Uterus (tissue), 4 donors: ENCODE results near the gene L2HGDH. TPM values are rescaled to one million over a fixed set of nuclear protein-coding genes. Genes with fewer than 3 reads are reported as not detected.

Experiments
- DNase-seq, 2 donors: peaks; one replicate each; pipeline ENCODE4 v3.0.0-alpha.2; 2019 to 2020
- H3K27ac ChIP-seq, 2 donors: fragments of 200-600 bp; sonication (generic); 1 replicate in 1 of 2; 2 replicates in 1 of 2; pipeline ENCODE4 v1.5.1; 2016 to 2018
- H3K27me3 ChIP-seq, 2 donors: fragments of 200-600 bp; sonication (generic); one replicate each; pipeline ENCODE4 v1.5.1; 2018 to 2019; ENCODE audit warnings: control low read depth in 1 of 2
- H3K36me3 ChIP-seq, 2 donors: fragments of 200-600 bp; sonication (generic); one replicate each; pipeline ENCODE4 v1.5.1; 2019; ENCODE audit warnings: control low read depth in 1 of 2
- H3K4me1 ChIP-seq, 2 donors: fragments of 200-600 bp; sonication (generic); one replicate each; pipeline ENCODE4 v1.5.1; 2018 to 2019; ENCODE audit warnings: control low read depth in 1 of 2
- H3K4me3 ChIP-seq, 2 donors: fragments of 200-600 bp; sonication (generic); 1 replicate in 1 of 2; 2 replicates in 1 of 2; pipeline ENCODE4 v1.5.1; 2018 to 2019; ENCODE audit warnings: mild to moderate bottlenecking in 1 of 2
- H3K9me3 ChIP-seq, 2 donors: fragments of 200-600 bp; sonication (generic); one replicate each; pipeline ENCODE4 v1.5.1; 2019; ENCODE audit warnings: control low read depth in 1 of 2
- POLR2A ChIP-seq, 2 donors: fragments of 450-650 bp; IDR thresholded peaks; one replicate each; pipeline ENCODE4 v1.6.1; 2016; ENCODE audit warnings: antibody characterized with exemption in 2 of 2, mild to moderate bottlenecking in 1 of 2, moderate library complexity in 1 of 2
- intact Hi-C: fragments of 100-400 bp; cut with DNase I; formaldehyde crosslinking; loops from one replicate; pipeline ENCODE4 v1.15.1; 2023; ENCODE audit warnings: low total_unique reads
- total RNA-seq, 4 donors: library from RNA; depleted of rRNA in 3 of 4; stranded (reverse); fragments of >200 nt in 3 of 4; gene quantifications; one replicate each; pipeline versions ENCODE4 v1.1.0 to v1.2.4, GENCODE V29; 2014 to 2023
- TF ChIP-seq, protein P1 (sequence below), 4 experiments: fragments of 200-600 bp in 2 of 4; fragments of 450-650 bp in 2 of 4; sonication (generic) in 2 of 4; IDR thresholded peaks; one replicate each; pipeline ENCODE4 v1.5.1; 2016 to 2019; ENCODE audit warnings: antibody characterized with exemption in 4 of 4, mild to moderate bottlenecking in 2 of 4, moderate library complexity in 1 of 4
- donor health status: DM: yes; HTN: yes; CAD: no.

L2HGDH gene
- total RNA-seq, 4 donors from 2014 or later: 0.29 to 7.9 (median 2.5) TPM

DNA sequence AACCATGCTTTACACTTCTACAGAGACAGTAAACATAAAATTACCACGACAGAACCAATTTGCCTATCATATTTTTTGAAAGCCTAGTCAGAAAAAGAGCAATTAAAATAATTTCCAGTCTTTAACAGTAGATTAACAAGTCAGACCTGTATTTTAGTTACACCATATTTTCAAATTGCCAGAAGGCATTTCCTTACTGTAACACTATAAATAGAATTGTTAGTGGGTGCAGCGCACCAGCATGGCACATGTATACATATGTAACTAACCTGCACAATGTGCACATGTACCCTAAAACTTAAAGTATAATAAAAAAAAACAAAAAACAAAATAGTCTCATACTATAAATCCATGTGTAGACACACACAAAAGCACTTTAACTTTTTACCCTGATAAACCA is 96.6 kb downstream of the L2HGDH start:
- Histone ChIP-seq H3K36me3 (no peaks in the 10 kb centered on the region), H3K27me3 (no peaks in the 10 kb centered on the region), H3K4me1 (no peaks in the 10 kb centered on the region), H3K9me3 (no peaks in the 10 kb centered on the region), H3K27ac (no peak overlapping the region), H3K4me3 (no peak overlapping the region)
- intact Hi-C loops: no loop called here
- TF ChIP-seq POLR2A (IDR thresholded peaks at IDR 0.05): no peak
- TF ChIP-seq, protein P1, sequence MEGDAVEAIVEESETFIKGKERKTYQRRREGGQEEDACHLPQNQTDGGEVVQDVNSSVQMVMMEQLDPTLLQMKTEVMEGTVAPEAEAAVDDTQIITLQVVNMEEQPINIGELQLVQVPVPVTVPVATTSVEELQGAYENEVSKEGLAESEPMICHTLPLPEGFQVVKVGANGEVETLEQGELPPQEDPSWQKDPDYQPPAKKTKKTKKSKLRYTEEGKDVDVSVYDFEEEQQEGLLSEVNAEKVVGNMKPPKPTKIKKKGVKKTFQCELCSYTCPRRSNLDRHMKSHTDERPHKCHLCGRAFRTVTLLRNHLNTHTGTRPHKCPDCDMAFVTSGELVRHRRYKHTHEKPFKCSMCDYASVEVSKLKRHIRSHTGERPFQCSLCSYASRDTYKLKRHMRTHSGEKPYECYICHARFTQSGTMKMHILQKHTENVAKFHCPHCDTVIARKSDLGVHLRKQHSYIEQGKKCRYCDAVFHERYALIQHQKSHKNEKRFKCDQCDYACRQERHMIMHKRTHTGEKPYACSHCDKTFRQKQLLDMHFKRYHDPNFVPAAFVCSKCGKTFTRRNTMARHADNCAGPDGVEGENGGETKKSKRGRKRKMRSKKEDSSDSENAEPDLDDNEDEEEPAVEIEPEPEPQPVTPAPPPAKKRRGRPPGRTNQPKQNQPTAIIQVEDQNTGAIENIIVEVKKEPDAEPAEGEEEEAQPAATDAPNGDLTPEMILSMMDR (IDR thresholded peaks at IDR 0.05): no peak
- no peak for DNase-seq

DNA sequence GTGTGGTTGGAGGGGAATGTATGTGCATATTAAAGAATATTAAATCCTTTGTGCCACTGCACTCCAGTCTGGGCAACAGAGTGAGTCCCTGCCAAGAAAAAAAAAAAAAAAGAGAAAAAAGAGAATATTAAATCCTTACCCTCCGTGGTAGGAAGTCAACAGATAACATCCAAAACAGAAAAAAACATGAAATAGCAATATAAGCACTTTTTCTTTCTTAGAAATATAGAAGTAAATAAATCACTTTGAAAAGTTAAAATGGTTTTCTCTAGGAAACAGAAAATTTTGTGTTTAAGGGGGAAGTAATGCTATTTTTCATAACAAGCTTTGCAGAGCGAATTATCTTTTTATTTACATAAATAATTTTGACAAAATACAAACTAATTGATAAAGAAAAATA is 98.2 kb downstream of the L2HGDH start:
- H3K4me1 ChIP-seq: no peaks in the 10 kb centered on the region
- TF ChIP-seq, protein P1 (IDR thresholded peaks at IDR 0.05): no peak
- no peak for TF ChIP-seq POLR2A (IDR thresholded peaks at IDR 0.05)

DNA sequence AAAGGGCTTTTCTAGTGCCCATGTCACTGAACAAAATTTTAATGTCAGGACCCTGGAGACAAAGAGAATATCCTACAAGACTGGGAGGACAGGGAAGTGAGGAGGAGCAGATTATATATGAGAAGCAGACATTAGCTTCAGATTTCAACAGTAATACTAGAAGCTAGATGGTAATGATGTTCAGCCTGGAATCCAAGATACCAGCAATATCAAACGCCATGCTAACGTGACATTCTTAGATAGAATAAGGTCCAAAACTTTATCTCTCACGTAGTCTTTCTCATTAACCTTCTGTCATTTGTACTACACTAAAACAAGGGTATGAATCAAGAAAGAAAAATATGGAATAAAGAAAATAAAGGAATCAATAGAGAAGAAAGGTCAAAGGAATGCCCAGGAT is 99.3 kb downstream of the L2HGDH start:
- no peak for DNase-seq
- intact Hi-C loops: no loop called here
- H3K36me3 ChIP-seq: no peaks in the 10 kb centered on the region
- no peak for TF ChIP-seq POLR2A (IDR thresholded peaks at IDR 0.05)
- TF ChIP-seq, protein P1 (IDR thresholded peaks at IDR 0.05): no peak
- H3K4me1 ChIP-seq: no peaks in the 10 kb centered on the region
- no peaks in the 10 kb centered on the region for H3K9me3 ChIP-seq
- H3K27ac ChIP-seq: no peak overlapping the region
- no peaks in the 10 kb centered on the region for H3K27me3 ChIP-seq
- H3K4me3 ChIP-seq: no peak overlapping the region

More for the DNA sequence above, 98.2 kb downstream of the L2HGDH start:
- Histone ChIP-seq H3K9me3 (no peaks in the 10 kb centered on the region), H3K4me3 (no peak overlapping the region), H3K27ac (no peak overlapping the region), H3K36me3 (no peaks in the 10 kb centered on the region), H3K27me3 (no peaks in the 10 kb centered on the region)
- intact Hi-C loops: no loop called here
- no peak for DNase-seq

DNA sequence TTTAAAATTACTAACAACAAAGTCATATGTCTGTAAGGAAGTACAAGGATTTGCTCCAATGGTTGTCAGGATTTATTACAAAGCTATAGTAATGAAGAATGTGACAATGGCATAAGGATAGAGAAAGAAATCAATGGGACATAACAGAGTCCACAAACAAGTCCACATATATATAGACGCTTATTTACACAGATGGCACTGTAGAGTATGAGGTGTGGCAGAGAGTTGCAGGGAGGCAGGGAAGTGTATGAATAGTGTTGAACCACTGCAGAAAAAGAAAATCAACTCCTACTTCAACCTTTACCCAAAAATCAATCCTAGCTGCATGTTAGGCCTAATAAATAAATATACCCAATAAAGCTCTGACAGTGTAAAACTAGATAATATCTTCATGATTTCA is 102.0 kb downstream of the L2HGDH start:
- Histone ChIP-seq H3K27ac (no peak overlapping the region), H3K9me3 (no peaks in the 10 kb centered on the region), H3K4me1 (peaks cover 0 to 8% of the 10 kb centered on the region in 2 donors), H3K27me3 (no peaks in the 10 kb centered on the region), H3K4me3 (no peak overlapping the region), H3K36me3 (no peaks in the 10 kb centered on the region)
- TF ChIP-seq POLR2A (IDR thresholded peaks at IDR 0.05): no peak
- TF ChIP-seq, protein P1 (IDR thresholded peaks at IDR 0.05): no peak
- no peak for DNase-seq
- intact Hi-C loops: no loop called here

DNA sequence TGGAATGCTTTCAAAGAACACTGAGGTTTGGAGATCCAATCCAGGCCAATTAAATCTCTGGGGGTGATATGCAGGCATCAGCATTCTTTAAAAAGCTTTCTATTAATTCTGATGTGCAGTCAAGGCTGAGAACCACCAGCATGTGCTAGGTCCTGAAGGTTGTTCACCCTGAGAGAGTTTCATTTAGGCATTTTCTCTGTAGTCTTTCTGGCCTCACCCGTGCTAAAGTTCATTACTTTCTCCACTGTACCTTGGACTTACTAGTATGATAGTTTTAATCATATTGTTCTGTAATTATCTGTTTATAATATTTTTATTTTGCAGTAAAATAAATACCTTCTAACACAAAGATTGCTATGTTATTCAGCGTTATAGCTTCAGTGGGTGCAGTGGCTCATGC is 113.5 kb downstream of the L2HGDH start:
- intact Hi-C loops: no loop called here
- Histone ChIP-seq H3K27ac (no peak overlapping the region), H3K27me3 (no peaks in the 10 kb centered on the region), H3K9me3 (no peaks in the 10 kb centered on the region), H3K36me3 (no peaks in the 10 kb centered on the region), H3K4me3 (no peak overlapping the region), H3K4me1 (no peaks in the 10 kb centered on the region)
- TF ChIP-seq POLR2A (IDR thresholded peaks at IDR 0.05): no peak
- TF ChIP-seq, protein P1 (IDR thresholded peaks at IDR 0.05): no peak
- DNase-seq: no peak
